ENCODE results near the gene PLD2.
"Not testable (repeated sequence)": the region's sequence is repeated elsewhere in the genome, so short reads cannot be mapped to it uniquely, and the experiment has no call there.

The PLD2 gene

DNA sequence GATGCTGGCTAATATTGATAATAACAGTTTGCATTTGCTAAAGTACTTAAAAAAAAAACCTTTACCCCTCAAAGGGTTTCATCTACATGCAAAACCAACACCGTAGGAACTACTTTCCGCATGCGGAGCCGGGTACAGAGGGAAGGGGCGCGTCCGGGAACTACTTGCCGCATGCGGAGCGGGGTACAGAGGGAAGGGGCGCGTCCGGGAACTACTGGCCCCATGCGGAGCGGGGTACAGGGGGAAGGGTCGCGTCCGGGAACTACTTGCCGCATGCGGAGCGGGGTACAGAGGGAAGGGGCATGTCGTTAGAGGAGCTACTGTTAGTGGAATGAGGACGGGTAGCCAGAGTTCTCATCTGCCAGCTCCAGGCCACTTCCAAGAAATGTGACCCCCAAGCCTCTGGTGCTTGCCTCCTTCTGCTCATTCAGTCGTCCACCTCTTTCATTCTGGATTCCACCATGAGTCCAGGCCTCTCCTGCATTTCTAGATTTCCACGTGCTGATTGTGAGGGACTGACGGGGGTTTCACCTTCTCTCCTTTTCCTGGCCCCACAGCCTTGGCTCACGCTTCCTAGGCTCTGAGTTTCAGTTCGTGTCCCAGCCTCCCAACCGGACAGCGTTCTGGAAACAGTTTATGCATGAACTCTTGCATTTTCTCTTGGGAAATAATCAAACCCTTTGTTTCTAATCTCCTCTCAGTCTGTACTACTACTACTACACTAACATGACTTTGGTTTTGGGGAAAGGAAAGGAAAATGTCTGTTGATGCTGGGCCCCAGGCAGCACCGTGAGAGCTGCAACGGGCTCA is 53.1 kb downstream of the PLD2 start:
- no peak for DNase-seq

DNA sequence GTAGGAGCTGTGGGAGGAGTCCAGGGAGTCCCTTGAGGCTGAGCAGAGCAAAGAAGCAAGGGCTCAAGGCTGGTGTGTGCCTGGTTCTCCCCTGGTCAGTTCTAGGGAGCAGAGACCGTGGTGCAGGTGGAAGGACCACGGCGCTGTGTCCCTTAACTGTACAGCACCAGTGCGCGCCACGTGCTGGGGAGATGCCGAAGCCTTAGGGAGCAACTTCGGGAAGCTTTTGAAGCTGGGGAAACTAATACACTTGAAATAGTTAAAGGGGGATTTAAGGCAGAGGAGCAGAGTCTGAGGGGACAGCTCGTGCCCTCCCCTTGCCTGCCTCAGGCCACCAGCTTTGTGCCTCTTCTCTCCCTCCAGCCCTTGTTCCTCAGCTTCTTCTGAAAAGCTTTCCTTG is 53.7 kb downstream of the PLD2 start:
- no peak for DNase-seq

DNA sequence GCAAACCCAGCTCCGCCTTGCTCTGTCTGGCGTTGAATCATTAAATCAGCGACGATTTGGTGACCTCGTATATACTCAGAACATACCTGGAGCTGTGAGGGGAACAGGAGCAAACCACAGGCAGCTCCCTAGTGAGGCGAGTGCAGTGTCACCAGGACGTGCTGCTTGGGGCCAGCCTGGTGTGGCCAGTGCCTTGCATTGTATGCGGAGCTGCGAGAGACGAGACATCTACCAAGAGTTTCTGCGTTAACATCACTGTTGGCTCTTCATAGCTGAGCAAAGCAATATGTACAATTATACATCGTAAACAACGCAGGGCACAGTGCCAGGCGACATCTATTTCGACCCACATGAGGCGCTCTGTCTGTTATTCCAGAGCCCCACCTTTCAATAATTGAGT is 54.1 kb downstream of the PLD2 start:
- DNase-seq = no peak

DNA sequence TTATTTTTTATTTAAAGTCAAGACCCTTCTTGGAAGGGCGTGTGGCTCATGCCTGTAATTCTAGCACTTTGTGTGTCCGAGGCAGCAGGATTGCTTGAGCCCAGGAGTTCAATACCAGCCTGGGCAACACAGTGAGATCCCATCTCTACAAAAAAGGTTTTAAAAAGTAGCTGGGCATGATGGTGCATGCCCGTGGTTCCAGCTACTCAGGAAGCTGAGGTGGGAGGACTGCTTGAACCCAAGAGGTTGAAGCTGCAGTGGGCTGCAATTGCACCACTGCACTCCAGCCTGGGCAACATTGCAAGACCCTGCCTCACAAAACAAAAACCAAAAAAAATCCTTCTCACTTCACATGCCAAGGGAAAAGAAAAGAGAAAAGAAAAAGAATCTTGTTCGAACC is 55.8 kb downstream of the PLD2 start:
- no peak for DNase-seq

DNA sequence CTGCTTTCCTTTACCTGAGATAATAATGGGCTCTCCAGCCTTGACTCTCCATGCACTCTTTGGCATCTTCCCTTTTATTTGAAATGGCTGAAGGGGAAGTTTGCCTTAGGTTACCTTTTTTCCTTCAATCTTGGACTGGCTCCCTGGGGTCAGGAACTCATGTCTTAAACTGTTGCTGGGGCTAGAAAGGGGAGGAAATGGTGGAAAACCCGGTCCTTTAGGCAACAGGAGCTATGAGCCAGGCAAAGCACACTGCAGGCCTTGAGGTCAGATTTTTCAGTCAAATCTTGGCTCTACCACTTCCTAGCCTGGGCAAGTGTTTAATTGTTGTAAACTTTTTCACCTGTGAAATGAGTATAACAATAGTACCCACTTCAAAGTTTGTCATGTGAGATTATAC is 56.4 kb downstream of the PLD2 start:
- no peak for DNase-seq

DNA sequence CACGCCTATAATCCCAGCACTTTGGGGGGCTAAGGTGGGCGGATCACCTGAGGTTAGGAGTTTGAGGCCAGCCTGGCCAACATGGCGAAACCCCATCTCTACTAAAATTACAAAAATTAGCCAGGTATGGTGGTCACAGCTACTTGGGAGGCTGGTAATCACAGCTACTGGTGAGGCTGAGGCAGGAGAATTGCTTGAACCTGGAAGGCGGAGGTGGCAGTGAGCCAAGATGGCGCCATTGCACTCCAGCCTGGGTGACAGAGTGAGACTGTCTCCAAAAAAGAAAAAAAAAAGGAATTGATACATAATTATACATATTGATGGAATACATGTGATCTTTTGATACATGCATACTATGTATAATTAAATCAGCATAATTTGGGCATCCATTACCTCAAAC is 60.6 kb downstream of the PLD2 start:
- not testable (repeated sequence) for DNase-seq

DNA sequence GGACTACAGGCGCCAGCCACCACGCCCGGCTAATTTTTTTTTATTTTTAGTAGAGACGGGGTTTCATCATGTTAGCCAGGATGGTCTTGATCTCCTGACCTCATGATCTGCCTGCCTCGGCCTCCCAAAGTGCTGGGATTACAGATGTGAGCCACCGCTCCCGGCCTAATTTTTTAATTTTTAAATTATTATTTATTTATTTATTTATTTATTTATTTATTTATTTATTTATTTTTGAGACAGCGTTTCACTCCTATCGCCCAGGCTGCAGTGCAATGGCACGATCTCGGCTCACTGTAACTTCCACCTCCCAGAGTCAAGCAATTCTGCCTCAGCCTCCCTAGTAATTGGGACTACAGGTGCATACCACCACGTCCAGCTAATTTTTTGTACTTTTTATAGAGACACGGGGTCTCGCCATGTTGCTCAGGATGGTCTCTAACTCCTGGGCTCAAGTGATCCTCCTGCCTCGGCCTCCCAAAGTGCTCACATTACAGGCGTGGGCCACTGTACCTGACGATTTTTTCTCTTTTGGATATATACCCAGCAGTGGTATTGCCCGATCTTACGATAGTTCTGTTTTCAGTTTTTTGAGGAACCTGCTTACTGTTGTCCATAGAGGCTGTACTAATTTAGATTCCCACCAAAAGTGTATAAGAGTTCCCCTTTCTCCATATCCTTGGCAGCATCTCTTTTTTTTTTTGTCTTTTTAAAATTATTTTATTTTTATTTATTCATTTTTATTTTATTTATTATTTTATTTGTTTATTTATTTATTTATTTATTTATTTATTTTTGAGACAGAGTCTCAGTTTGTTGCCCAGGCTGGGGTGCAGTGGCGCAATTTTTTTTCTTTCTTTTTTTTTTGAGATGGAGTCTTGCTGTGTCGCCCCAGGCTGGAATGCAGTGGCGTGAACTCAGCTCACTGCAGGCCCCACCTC is 62.4 kb downstream of the PLD2 start:
- not testable (repeated sequence) for DNase-seq

DNA sequence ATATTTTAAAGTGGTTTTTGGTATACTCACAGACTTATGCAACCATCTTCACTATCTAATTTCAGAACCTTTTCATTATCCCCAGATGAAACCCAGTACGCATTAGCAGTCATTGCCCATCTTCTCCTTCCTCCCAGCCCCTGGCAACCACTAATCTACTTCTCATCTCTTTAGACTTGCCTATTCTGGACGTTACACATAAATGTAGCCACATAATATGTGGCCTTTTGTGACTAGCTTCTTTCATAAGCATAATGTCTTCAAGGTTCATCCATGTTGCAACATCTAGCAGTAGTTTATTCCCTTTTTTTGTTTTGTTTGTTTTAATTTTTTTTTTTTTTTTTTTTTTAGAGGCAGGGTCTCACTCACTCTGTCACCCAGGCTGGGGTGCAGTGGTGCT is 63.9 kb downstream of the PLD2 start:
- no peak for DNase-seq

DNA sequence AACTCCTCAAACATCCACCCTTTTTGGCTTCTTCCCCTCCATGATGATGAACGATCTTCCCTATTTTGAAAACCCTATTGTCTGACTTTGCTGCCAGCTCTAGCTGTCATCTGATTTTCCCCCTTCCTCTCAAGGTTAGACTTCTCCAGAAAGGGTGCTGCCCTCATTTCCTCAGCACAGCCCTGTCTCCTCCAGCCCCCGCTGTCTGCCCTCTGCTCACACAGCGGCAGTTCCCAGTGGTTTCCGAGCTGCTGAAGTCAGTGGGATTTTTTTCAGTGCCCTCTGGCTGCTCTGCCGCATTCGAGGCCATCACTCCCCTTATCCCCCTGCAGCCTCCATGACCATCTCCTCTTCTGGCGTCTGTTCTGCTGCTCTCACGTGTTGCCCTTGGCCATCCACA is 65.8 kb downstream of the PLD2 start:
- DNase-seq = no peak

Measured in NCI-H82 (cell line).